Measurements from ENCODE around the gene KLF15.

KLF15 gene

DNA sequence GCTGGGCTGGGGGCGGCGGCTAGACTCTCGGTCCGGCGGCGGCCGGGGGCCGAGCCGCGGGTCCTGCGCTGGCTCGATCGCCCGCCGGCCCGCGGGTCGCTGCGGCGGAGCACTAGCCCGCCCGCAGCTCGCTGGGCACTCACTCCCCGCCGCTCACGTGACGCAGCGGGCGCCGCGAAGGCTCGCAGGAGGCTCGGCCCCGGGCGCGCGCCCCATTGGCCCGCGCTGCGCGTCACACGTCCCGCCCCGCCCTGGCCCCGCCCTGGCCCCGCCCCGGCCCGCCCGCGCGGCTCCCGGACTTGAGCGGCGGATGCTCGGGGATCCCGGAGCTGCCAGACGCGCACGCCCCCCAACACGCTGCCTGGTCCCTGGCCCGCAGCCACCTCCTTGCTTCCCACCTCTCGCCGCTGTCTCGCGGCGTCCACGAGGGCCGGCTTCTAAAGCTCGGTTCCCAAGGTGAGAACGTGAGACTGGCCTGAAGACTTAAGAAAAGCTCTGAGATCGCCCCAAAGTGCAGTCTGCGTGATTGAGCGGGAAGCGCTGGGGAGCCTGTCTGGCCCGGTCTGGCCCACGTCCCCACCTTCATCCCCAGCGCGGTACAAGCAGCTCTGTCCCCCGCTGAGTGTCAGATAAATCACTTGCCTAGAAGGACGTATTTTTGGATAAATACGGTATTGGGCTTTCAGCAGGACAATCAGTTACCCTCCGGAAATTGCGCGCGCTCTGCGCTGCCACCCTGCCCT, at the start of gene KLF15:
TSS of gene KLF15 (minus strand) at position 114 of the 743 bp plus-strand sequence. CDS start 4,486 bp downstream, outside the sequence.
- peak; percentile 94 for DNase-seq

- DNase-seq: no peak
Measured at GRCh38 chr3:126406389-126407296, 49.4 kb upstream of the KLF15 start.

DNA sequence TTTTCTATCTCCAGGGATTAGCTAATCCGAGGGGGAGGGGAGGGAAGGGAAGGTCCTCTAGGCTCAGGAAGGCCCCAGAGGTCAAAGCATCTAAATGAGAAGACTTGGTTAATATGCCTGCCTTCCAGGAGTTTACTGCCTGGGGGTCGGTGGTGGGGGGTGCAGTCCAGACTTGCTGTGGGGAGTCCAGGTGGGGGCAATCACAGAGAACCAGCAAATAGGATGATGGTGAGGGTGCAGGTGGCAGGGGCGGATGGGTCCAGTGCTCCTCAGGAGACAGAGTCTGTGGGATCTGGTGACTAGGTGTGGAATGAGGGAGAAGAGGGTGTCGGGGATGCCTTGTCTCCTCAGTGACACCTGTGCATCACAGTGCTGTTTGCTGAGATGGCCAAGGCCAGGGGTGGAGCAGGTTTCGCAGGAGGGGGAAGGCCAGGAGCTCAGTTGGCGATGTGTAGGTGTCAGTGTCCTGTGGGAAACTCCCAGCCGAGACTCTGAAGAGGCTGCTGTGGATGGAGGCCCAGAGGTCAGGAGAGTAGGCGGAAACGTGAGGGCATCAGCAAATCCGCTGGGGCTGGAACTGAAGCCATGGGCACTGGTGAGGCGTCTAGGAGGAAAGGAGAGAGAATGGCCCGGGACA, 45.6 kb upstream of the KLF15 start:
- DNase-seq: no peak

DNA sequence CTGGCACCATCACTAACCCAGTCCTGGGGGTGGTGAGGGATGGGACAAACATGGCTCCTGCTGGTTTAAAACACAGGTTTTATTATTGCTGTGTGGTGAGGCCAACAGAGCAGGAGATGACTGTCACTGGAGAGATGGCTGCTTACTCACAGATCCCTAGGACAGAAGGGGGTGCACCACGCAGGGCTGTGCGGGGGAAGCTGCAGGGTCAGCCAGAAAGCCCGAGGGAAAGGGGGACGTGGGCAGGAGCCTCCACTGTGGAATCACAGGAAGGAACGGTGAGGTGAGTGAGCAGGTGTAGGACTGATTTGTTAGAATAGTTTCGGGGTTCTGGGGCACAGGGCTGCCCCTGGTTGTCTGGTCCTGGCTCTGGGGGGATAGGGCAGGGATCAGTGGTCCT, 45.0 kb upstream of the KLF15 start:
- no peak for DNase-seq

DNA sequence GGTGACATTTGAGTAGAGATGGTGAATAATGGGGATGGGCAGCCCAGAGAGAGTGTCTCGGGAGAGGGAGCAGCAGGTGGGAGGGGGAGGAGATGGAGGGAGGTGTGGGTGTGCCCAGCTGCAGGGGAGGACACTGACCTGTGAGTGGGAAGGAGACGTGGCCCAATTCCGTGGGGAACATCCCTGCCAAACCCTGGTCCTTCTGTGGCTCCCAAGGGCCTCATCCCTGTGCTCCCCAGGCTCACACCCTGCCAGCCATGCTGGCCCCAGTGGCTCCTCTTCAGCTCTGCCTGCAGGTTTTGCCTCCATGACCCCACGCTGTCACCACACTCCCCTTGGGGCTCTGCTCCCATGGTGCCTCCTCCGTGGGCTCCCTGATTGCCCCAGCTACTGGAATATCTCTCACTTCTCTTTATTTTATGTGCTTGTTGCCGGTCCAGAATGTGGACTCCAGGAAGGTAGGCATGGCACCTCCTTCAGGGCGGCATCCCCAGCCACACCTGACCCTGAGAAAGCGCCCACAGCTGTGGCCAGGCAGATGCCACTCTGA, 44.5 kb upstream of the KLF15 start:
- no peak for DNase-seq

DNA sequence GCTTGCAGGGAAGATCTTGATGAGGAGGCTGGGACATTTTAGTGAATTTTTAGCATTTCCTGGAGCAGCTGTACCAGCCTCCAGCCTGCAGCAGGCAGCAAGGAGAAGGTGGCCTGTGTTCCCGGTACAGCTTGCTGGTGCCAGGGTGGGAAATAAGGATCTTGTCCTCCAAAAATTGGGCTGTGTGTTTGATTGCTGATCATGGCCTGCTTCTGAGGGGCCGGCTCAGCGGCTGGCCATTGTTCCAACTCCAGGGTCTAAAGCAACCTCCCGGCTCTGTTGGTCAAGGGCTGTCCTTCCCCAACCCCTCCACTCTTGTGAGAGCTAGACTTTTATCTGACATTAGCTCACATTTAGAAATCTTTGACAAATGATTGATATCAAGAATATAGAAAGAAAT, 42.5 kb upstream of the KLF15 start:
- DNase-seq: no peak

DNA sequence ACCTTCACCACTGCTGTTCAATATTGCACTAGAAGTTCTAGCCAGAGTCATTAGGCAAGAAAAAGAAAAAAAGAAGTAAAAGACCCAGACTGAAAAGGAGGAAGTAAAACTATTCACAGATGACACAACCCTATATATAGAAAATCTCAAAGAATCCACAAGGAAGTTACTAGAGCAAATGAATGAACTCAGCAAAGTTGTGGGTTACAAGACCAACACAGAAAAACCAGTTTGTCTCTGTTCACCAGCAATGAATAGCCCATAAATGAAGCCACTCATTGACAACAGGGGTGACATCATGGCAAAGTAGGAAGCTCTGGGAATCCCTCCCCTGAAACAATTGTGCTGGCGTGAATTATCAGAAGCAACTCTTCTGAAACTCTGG, 42.1 kb upstream of the KLF15 start:
- peak; percentile 55 for DNase-seq

DNA sequence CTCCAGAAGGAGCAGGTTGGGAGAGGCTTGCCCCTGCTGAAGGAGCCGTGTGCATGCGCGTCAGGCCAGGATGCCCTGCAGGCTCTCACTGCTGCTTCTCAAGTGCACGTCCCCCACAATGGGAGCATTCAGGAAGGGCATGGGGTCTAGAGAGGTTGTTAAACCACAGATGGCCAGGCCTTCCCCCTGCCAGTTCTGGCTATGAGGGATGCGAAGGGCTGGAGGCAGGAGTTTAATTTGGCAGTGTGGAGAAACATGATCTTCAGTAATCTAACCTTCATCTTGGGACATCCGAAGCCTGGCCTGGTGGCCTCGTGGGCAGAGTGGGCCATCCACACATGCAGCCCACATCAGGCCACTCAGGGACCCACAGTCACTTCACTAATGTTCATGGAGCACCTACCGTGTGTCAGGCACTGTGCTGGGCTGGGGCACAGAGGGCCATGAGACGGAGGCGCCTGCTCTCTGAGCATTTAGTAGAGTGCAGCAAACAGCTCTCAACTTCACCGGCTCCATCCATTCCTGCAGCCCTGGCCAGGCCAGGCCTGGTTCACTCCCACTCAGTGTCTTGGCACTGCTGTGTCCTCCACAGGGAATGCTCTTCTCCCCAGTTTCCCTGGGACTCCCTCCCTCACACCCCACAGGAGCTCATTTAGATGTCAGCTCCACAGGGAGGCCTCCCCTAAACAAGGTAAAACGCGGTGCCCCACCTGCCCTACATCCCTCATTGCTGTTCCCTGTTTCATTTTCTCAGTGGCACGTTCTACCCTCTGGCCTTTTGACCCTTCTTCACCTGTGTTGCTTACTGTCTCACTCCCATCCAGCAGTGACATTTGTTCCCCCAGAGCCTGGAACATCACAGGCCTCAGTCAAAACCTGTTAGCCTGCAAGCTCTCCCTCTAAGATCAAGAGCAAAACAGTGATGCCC, 41.5 kb upstream of the KLF15 start:
- no peak for DNase-seq

DNA sequence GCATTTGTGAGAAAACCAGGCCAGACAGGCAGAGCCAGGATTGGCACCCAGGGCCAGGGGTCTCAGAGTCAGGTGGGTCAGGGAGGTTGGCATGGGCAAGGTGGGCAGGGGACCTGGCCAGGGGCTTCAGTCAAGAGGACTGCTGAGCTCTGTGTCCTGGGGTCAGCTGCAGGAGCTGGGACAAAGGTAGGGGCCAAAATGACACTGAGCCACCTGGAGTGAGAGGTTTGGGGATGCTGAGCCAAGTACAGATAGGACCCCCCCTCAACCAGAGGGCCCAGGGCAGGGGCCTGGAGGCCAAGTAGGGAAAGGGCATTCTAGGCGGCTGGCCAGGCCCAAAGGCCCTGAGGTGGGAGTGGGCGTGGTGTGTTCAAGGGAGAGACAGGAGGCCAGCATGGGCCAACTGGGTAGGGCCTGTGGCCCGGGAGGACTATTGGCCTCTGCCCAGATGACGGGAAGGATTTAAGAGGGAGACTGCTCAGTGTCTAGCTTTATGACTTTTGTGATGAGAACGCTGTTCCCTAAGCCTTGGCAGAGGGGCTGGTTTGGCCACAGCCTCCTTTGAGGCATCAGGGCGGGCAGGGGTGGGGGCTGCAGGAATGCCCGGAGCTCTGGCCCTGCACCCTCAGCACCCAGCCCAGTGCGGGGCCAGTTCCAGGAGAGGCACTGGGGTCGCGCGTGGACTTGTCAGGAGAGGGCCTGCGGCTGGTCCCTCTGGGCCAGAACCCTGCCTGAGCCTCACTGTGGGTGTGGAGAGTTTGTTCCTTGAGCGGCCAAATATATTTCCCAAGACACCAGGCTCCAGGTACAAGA, 40.6 kb upstream of the KLF15 start:
- no peak for DNase-seq

- no peak for DNase-seq
Measured at GRCh38 chr3:126396536-126396935, 39.3 kb upstream of the KLF15 start.

- no peak for DNase-seq
Measured at GRCh38 chr3:126395846-126396513, 38.8 kb upstream of the KLF15 start.

GRCh38 chr3:126394977-126395321, 37.7 kb upstream of the KLF15 start:
- no peak for DNase-seq

DNA sequence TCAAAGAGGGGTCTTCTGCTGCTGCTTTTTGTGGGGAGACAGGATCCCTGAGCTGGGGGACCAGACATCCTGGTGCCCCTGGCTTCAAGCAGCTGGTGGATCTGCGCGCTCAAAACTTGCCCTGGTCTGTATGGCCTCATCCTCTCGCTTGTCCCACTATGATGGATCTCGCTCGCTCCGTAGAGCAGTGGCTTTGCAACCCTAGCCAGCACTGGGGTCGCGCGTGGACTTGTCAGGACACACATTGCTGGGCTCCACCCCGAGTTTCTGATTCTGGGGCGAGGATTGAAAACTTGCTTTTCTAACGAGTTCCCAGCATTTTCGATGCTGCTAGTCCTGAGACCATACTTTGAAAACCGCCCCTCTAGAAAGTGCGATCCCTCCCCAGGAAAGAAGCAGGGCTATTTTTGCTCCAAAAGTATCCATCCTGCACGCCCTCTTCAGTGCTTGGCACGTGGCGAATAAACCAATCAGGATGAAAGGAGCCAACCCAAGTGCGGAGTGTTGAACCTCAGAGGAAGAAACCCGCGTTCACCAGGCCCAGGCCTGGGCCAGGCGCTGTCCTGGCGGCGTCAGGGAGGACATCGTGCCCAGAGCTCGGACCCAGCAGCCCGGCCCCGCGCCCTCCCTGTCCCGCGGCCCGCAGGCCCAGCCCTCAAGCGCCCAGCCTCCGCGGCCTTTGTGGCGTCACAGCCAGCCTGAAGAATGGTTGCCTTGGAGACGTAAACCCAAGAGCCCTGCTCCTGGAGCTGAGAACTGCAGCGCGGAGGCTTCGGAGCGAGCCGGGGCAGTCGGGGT, 37.2 kb upstream of the KLF15 start, which contains the start of gene CFAP100:
TSS of gene CFAP100 (plus strand) at position 731 of the 798 bp plus-strand sequence. CDS start 1,092 bp downstream, outside the sequence.
- DNase-seq: peak; percentile 80

- no peak for DNase-seq
Measured at GRCh38 chr3:126393563-126393962, 36.4 kb upstream of the KLF15 start.

DNA sequence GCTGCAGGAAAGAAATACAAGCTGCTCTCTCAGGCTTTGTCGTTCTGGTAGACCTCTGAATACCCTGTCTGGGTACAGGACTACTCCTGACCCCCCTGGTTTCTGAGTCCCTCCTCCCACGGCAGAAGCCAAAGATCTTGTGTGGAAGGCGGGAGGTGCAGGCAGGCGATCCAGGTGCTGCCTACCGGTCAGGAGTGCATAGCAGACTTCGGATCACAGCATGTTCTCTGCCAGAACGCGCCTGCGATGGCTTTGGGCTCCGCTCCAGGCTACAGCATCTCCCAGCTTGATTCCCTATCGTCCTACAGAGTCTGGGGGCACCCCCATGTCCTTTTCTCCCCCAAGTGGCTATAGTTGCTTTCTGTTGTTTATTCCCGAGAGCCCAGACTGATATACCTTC, 35.0 kb upstream of the KLF15 start:
- no peak for DNase-seq

GRCh38 chr3:126391631-126392030, 34.4 kb upstream of the KLF15 start:
- no peak for DNase-seq

- DNase-seq: no peak
Measured at GRCh38 chr3:126390751-126391150, 33.5 kb upstream of the KLF15 start.

- no peak for DNase-seq
Measured at GRCh38 chr3:126390201-126390600, 33.0 kb upstream of the KLF15 start.

DNA sequence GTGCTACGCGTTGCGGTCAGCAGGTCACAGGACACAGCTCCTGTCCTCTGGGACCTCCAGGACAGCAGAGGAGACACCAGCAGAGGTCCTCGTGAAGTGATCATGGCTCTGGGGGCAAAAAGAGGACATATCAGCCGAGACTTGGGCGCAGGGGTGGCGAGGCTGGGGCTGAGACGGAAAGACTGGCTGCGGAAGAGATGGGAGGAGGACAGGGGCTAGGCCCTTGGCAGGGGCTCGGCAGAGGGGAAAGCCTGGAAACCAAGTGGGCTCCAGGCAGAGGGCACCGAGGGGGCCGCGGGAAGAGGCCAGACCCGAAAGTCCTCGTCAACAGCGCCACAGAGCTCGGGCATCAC, 32.6 kb upstream of the KLF15 start:
- no peak for DNase-seq
